A549 treated with Mapracorat at 1 μM for 4 hours (cell line): ENCODE measurements around the gene IRF2. TPM values are rescaled to one million over a fixed set of nuclear protein-coding genes. Genes with fewer than 3 reads are reported as not detected.

ENCODE experiments used
- total RNA-seq: library from RNA; stranded (reverse); fragments of 200-300 nt; extraction: Qiagen RNA extraction; gene quantifications from 5 replicates; pipeline ENCODE4 v1.2.3, GENCODE V29; 2022

The IRF2 gene
- total RNA-seq: 8.4 to 10.2 TPM (median 9.5 TPM) in 5 replicates

DNA sequence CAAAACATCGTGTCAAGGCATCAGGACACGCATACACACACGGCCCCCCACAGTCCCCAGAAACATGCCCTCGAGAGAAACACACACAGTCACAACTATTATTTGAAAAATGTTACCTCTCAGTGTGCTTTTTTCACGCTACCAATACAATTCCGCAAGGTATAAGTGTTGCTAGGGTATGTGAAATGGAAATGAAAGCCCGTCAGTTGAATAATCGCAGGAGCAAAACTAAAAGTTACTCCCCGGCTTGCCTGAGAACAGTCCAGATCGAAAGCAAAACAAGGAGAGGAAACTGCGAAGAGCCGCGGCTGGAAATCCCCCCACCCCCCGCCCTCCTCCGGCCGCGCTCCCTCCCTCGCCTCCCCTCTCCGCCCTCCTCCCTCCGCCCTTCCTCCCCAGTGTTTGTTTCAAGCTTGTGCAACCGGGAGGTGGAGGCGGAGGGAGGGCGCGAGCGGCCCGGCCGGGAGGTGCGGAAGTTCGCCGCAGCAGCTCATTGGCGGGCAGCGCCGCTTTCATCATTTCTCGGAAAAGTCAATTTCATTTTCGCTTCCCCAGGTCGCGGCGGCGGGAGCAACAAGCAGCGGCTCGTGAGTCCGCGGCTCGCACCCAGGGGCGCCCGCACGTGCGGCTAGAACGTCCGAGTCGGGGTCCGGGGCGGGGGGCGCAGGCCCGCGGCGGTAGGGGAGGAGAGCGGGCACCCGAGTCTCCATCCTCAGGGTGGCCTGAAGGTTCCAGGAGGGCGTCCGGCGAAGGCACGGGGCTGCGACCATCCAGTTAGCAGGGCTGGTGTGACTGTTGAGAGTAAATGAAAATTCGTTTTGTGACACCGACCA, at the start of gene IRF2:
TSS of gene IRF2 (minus strand) at position 288 of the 833 bp plus-strand sequence. CDS start 45,486 bp downstream, outside the sequence.

Other genes with a start within 250 kb of the IRF2 start
- gene CASP3, start 174.9 kb upstream of the IRF2 start, total RNA-seq: 20.3 to 22.7 TPM (median 21.7 TPM) in 5 replicates
- 6.3 to 7.2 TPM (median 7.1 TPM) in 5 replicates for gene PRIMPOL, start 175.2 kb upstream of the IRF2 start, total RNA-seq